HG02938 (cell line): Measurements from ENCODE around the gene FBLN2.

Experiments used
- ATAC-seq: cut with Tn5 transposase; IDR thresholded peaks from one replicate; pipeline ENCODE4 v1.9.1; 2021; ENCODE audit warnings: mild to moderate bottlenecking, moderate library complexity; ENCODE audit not compliant: unreplicated experiment

The FBLN2 gene

GRCh38 chr3:13676356-13677017 lies 127.6 kb downstream of the FBLN2 start:
- ATAC-seq = no peak

GRCh38 chr3:13677272-13677671 lies 128.3 kb downstream of the FBLN2 start:
- no peak for ATAC-seq

GRCh38 chr3:13681931-13682330 lies 133.0 kb downstream of the FBLN2 start:
- ATAC-seq = no peak

GRCh38 chr3:13682331-13683013 lies 133.5 kb downstream of the FBLN2 start:
- ATAC-seq = no peak

- ATAC-seq = no peak
Measured at GRCh38 chr3:13683288-13683687, 134.4 kb downstream of the FBLN2 start.

GRCh38 chr3:13683772-13684171 lies 134.8 kb downstream of the FBLN2 start:
- no peak for ATAC-seq

- no peak for ATAC-seq
Measured at GRCh38 chr3:13684350-13684749, 135.4 kb downstream of the FBLN2 start.

- ATAC-seq = no peak
Measured at GRCh38 chr3:13684854-13685253, 135.9 kb downstream of the FBLN2 start.

- ATAC-seq = no peak
Measured at GRCh38 chr3:13685721-13686120, 136.8 kb downstream of the FBLN2 start.

GRCh38 chr3:13686367-13687160 lies 137.6 kb downstream of the FBLN2 start:
- no peak for ATAC-seq

GRCh38 chr3:13687517-13687943 lies 138.6 kb downstream of the FBLN2 start:
- no peak for ATAC-seq
